CD14-positive monocyte (primary cell): ENCODE measurements around the gene GULP1. TPM values are rescaled to one million over a fixed set of nuclear protein-coding genes. Genes with fewer than 3 reads are reported as not detected.

Experiments
- DNase-seq, 3 donors: peaks; one replicate each; pipeline ENCODE4 v3.0.0-alpha.2; 2011 to 2022
- H2AFZ ChIP-seq: 2 replicates; pipeline ENCODE4 v1.6.0; 2012; ENCODE audit warnings: mild to moderate bottlenecking, low read depth, low read length, inconsistent platforms; ENCODE audit not compliant: insufficient read depth, poor library complexity, severe bottlenecking
- H3K27ac ChIP-seq, 2 donors: 1 replicate in 1 of 2; 2 replicates in 1 of 2; pipeline ENCODE4 v1.5.1; 2012 to 2013; ENCODE audit warnings: low read length in 2 of 2, control low read depth in 1 of 2, inconsistent platforms in 1 of 2, low read depth in 1 of 2, mild to moderate bottlenecking in 1 of 2
- H3K27me3 ChIP-seq, 2 donors: one replicate each; pipeline versions ENCODE4 v1.6.0 to v1.6.1; 2011 to 2013; ENCODE audit warnings: low read length in 2 of 2; ENCODE audit not compliant: control insufficient read depth in 2 of 2, insufficient read depth in 2 of 2
- H3K36me3 ChIP-seq, 2 donors: replicated peaks in 1 of 2; 1 replicate in 1 of 2; 2 replicates in 1 of 2; pipeline versions ENCODE4 v1.5.1 to v1.6.1; 2012 to 2013; ENCODE audit warnings: low read length in 2 of 2, control low read depth in 1 of 2, inconsistent platforms in 1 of 2, mild to moderate bottlenecking in 1 of 2; ENCODE audit not compliant: insufficient read depth in 2 of 2, control insufficient read depth in 1 of 2
- H3K4me1 ChIP-seq, 2 donors: 1 replicate in 1 of 2; 2 replicates in 1 of 2; pipeline versions ENCODE4 v1.5.1 to v1.6.1; 2012 to 2013; ENCODE audit warnings: low read length in 2 of 2, control low read depth in 1 of 2, inconsistent platforms in 1 of 2, mild to moderate bottlenecking in 1 of 2, moderate library complexity in 1 of 2; ENCODE audit not compliant: insufficient read depth in 2 of 2, control insufficient read depth in 1 of 2
- H3K4me2 ChIP-seq: replicated peaks from 2 replicates; pipeline ENCODE3; 2012; ENCODE audit warnings: low read length, moderate library complexity, mild to moderate bottlenecking; ENCODE audit not compliant: poor library complexity, severe bottlenecking; ENCODE audit errors: extremely low read depth
- H3K4me3 ChIP-seq, 3 experiments: fragments of 200-600 bp in 1 of 3; sonication (generic) in 1 of 3; replicated peaks in 1 of 3; 1 replicate in 2 of 3; 2 replicates in 1 of 3; pipeline ENCODE4 v1.5.1; 2011 to 2013; ENCODE audit warnings: low read length in 3 of 3, mild to moderate bottlenecking in 3 of 3, control low read depth in 2 of 3, low read depth in 2 of 3, inconsistent platforms in 1 of 3, moderate library complexity in 1 of 3
- H3K79me2 ChIP-seq: 2 replicates; pipeline ENCODE4 v1.6.0; 2012; ENCODE audit warnings: mild to moderate bottlenecking, control low read depth, inconsistent platforms, low read length, moderate library complexity; ENCODE audit not compliant: insufficient read depth
- H3K9ac ChIP-seq: 2 replicates; pipeline ENCODE4 v1.6.0; 2017; ENCODE audit warnings: low read length, mild to moderate bottlenecking; ENCODE audit not compliant: insufficient read depth, poor library complexity, severe bottlenecking
- H3K9me3 ChIP-seq, 2 donors: replicated peaks in 1 of 2; 1 replicate in 1 of 2; 2 replicates in 1 of 2; pipeline versions ENCODE4 v1.5.1 to v1.6.1; 2012 to 2013; ENCODE audit warnings: low read length in 2 of 2, control low read depth in 1 of 2; ENCODE audit not compliant: control insufficient read depth in 1 of 2, insufficient read depth in 1 of 2
- H4K20me1 ChIP-seq: 2 replicates; pipeline ENCODE4 v1.6.0; 2012; ENCODE audit warnings: mild to moderate bottlenecking, low read length, control low read depth, moderate library complexity; ENCODE audit not compliant: insufficient read depth
- H3K27ac Mint-ChIP-seq, 7 donors: one replicate each; pipeline ENCODE4 v1.8.0; 2020; ENCODE audit warnings: mild to moderate bottlenecking in 7 of 7, mixed read lengths in 7 of 7, moderate library complexity in 6 of 7, inconsistent platforms in 2 of 7
- H3K27me3 Mint-ChIP-seq, 3 donors: one replicate each; pipeline ENCODE4 v1.8.0; 2021 to 2022; ENCODE audit warnings: low read depth in 3 of 3, mild to moderate bottlenecking in 3 of 3, mixed read lengths in 3 of 3, moderate library complexity in 3 of 3, inconsistent platforms in 1 of 3
- H3K36me3 Mint-ChIP-seq, 2 donors: one replicate each; pipeline ENCODE4 v1.8.0; 2020; ENCODE audit warnings: mixed read lengths in 2 of 2, inconsistent platforms in 1 of 2, mild to moderate bottlenecking in 1 of 2
- H3K4me1 Mint-ChIP-seq: one replicate; pipeline ENCODE4 v1.8.0; 2020; ENCODE audit warnings: mild to moderate bottlenecking, mixed read lengths
- H3K4me3 Mint-ChIP-seq, 2 donors: one replicate each; pipeline ENCODE4 v1.8.0; 2020; ENCODE audit warnings: mild to moderate bottlenecking in 2 of 2, mixed read lengths in 2 of 2, moderate library complexity in 1 of 2
- H3K9me3 Mint-ChIP-seq, 7 donors: one replicate each; pipeline ENCODE4 v1.8.0; 2020 to 2022; ENCODE audit warnings: mixed read lengths in 7 of 7, mild to moderate bottlenecking in 6 of 7, moderate library complexity in 6 of 7, inconsistent platforms in 2 of 7
- CTCF ChIP-seq: fragments of 200-600 bp; IDR thresholded peaks from one replicate; pipeline ENCODE4 v1.8.0; 2022; ENCODE audit warnings: antibody characterized with exemption, mild to moderate bottlenecking
- whole genome bisulfite sequencing: methylation state at CpG from one replicate; pipeline ENCODE4 v1.1.5; 2013; ENCODE audit warnings: missing lambda C conversion rate; ENCODE audit not compliant: insufficient coverage; 5-methylcytosine and 5-hydroxymethylcytosine counted together
- intact Hi-C, 2 donors: fragments of 100-400 bp; cut with micrococcal nuclease; formaldehyde crosslinking; loops; one replicate each; pipeline versions ENCODE4 v1.15.0 to v1.15.1; 2023
- polyA plus RNA-seq, 3 donors: library from polyadenylated mRNA; depleted of rRNA in 1 of 3; unstranded in 2 of 3; stranded (reverse) in 1 of 3; fragments of 300-500 nt in 2 of 3; fragments of >200 nt in 1 of 3; fragmentation: Illumina TruSeq in 2 of 3; gene quantifications; 1 replicate in 2 of 3; 2 replicates in 1 of 3; pipeline ENCODE4 v1.2.3, GENCODE V29; 2012 to 2021

The GULP1 gene
- polyA plus RNA-seq, 3 donors, result not detected

DNA sequence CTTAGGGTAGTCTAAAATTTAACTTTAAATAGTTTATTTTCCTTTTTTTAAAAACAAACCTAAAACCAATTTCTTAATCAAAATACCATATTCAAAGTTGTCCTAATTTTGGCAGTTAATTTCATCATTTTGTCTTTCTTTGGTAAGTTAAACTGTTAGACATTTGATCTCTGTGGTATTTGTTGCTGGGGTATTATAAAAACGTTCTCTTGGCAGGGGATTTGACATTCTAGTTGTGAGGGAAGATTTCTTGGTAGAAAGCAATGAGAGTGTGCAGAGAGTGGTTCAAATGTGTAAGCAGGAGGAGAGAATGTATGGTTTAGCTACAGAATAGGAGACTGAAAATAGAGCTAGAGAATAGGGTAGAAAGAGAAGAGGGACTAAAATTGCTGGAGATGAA is 14.6 kb downstream of the GULP1 start:
- no peak for DNase-seq
- Histone ChIP-seq H3K9me3 (no peaks in the 10 kb centered on the region), H3K4me2 (no peak overlapping the region), H2AFZ (no peak overlapping the region), H3K79me2 (no peaks in the 10 kb centered on the region), H3K36me3 (no peaks in the 10 kb centered on the region), H3K4me3 (no peak overlapping the region), H3K27ac (no peak overlapping the region), H4K20me1 (no peaks in the 10 kb centered on the region), H3K27me3 (no peaks in the 10 kb centered on the region), H3K9ac (no peak overlapping the region), H3K4me1 (no peaks in the 10 kb centered on the region)
- Mint-ChIP-seq H3K4me3 (no peak overlapping the region), H3K36me3 (no peaks in the 10 kb centered on the region), H3K4me1 (no peaks in the 10 kb centered on the region), H3K27me3 (no peaks in the 10 kb centered on the region), H3K27ac (no peak overlapping the region), H3K9me3 (peaks cover 0 to 5% (median 0%) of the 10 kb centered on the region in 7 donors)
- intact Hi-C loops, result no loop called here
- TF ChIP-seq CTCF, result no peak
- 75% methylated on average over 1 of the region's 1 CpG for WGBS

DNA sequence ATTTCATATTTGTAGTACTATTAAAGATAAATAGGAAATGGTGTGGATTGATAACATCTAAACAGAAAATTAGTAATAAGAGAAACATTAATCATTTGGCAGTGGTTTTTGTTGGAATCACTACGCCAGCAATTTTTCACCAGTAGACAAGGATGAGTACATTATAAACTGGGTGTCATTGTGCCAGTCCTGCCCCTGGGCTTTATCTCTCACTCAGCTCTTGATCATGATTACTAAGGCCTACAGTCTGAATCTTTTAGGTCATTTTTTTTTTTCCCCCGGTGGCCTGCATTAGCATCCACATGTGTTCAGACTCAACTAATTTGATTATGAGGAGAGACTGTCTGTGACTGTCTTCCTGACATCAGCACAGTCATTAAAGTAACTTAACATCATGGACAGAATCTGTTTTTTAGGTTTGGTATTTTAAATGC is 16.2 kb downstream of the GULP1 start:
- no peaks in the 10 kb centered on the region for H3K79me2 ChIP-seq
- TF ChIP-seq CTCF, result no peak
- no peaks in the 10 kb centered on the region for H3K36me3 ChIP-seq
- Mint-ChIP-seq H3K4me1 (no peaks in the 10 kb centered on the region), H3K27ac (no peak overlapping the region), H3K9me3 (peaks cover 0 to 5% (median 2%) of the 10 kb centered on the region in 7 donors), H3K27me3 (peaks cover 0 to 2% (median 0%) of the 10 kb centered on the region in 3 donors), H3K36me3 (no peaks in the 10 kb centered on the region), H3K4me3 (no peak overlapping the region)
- no CpG with 5 or more reads among the region's 2 CpGs for WGBS
- H3K4me1 ChIP-seq, result no peaks in the 10 kb centered on the region
- DNase-seq, result no peak
- no peaks in the 10 kb centered on the region for H3K27me3 ChIP-seq
- H4K20me1 ChIP-seq, result no peaks in the 10 kb centered on the region
- no peak overlapping the region for H3K27ac ChIP-seq
- intact Hi-C loops, result no loop called here
- H3K9ac ChIP-seq, result no peak overlapping the region
- H3K4me3 ChIP-seq, result no peak overlapping the region
- no peaks in the 10 kb centered on the region for H3K9me3 ChIP-seq
- H2AFZ ChIP-seq, result no peak overlapping the region
- no peak overlapping the region for H3K4me2 ChIP-seq
